Suprapubic skin (tissue), 3 donors: ENCODE measurements around the gene RNASEH2B.

Source experiments
- CTCF ChIP-seq, 2 donors: fragments of 200-600 bp in 1 of 2; fragments of 450-650 bp in 1 of 2; sonication (generic) in 1 of 2; IDR thresholded peaks; one replicate each; pipeline ENCODE4 v1.5.1; 2016 to 2019; ENCODE audit warnings: antibody characterized with exemption in 2 of 2, mild to moderate bottlenecking in 1 of 2, moderate library complexity in 1 of 2
- POLR2A ChIP-seq, 2 donors: fragments of 450-650 bp; IDR thresholded peaks; one replicate each; pipeline ENCODE4 v1.6.1; 2017; ENCODE audit warnings: antibody characterized with exemption in 2 of 2, mild to moderate bottlenecking in 2 of 2, moderate library complexity in 2 of 2

- no peak for TF ChIP-seq POLR2A (IDR thresholded peaks at IDR 0.05)
- no peak for TF ChIP-seq CTCF (IDR thresholded peaks at IDR 0.05)
Observed at GRCh38 chr13:51005566-51005965, 96.0 kb downstream of the RNASEH2B start.
